ENCODE measurements around the gene EEPD1.
A peak's percentile ranks its signal among the peaks of the same experiment; 100 is the strongest.
"Not testable (repeated sequence)": the region's sequence is repeated elsewhere in the genome, so short reads cannot be mapped to it uniquely, and the experiment has no call there.

Gene EEPD1

DNA sequence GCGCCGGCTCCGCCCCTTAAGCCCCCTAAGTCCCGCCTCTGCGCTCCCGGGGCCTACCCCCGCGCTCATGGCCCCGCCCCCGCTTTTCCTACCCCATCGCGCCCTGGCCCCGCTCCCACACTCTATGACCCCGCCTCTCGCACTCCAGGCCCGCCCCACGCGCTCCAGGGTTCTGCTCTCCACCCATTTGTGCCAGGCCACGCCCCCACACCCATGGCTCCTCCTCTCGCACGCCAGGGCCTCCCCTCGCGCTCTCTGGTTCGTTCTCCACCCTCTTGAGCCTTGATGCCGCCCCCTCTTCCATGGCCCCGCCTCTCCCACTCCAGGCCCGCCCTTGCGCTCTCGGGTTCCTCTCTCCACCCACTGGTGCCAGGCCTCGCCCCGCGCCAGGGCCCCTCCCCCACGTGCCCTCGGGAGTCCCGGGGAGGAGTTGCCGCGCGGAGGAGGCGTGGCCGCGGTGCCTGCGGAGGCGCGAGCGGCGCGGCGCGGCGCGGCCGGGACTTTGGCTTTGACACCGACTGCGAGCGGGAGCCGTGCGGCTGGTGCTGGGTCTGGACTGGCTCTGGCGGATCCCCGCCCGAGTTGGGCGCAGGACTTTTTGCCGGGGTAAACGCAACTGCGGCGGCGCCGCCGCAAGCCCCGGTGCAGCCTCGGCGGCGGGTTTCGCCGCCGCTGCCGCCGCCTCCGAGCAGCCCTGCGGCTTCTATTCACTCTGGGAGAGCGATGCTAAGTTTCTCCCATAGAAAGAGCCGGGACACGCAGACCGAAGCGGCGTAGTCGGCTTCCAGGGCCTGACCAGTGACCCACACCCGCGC lies at the start of gene EEPD1:
Gene EEPD1 (plus strand): TSS at position 499 of the 815 bp plus-strand sequence. CDS start 1,071 bp downstream, outside the sequence.
- peak; percentile 98 for DNase-seq

DNA sequence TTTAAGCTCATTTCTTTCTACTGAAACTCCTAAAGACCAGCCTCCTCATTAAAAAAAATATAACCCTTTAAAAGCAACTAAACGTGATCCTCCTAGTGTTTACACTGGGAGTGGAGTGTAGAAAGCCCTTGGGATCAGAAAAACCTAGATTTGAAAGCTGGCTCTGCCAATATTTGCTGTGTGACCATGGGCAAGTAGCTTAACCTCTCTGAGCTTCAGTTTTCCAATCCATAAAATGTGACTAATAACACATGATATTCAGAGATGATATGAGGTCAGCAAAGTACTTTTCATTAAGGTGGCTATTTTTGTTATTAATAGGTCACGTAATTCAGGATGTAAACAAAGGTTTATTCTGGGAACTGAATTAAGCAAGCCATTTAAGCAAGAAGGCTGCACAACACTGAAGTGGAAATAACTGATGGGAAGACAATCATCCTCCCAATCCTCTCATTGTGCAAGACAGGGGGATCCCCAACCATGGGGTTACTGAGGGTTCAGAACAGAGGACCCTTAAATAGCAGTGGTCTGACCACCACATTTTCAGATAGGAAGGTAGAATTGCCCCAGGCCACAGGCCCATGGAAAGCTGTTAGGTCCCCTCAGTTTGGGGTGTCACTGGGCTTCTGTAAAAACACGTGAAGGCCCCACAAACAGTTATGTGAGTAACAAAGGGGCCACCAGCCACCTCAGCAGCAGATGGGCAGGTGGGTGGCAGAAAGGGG lies 49.1 kb upstream of the EEPD1 start:
- DNase-seq: no peak

DNA sequence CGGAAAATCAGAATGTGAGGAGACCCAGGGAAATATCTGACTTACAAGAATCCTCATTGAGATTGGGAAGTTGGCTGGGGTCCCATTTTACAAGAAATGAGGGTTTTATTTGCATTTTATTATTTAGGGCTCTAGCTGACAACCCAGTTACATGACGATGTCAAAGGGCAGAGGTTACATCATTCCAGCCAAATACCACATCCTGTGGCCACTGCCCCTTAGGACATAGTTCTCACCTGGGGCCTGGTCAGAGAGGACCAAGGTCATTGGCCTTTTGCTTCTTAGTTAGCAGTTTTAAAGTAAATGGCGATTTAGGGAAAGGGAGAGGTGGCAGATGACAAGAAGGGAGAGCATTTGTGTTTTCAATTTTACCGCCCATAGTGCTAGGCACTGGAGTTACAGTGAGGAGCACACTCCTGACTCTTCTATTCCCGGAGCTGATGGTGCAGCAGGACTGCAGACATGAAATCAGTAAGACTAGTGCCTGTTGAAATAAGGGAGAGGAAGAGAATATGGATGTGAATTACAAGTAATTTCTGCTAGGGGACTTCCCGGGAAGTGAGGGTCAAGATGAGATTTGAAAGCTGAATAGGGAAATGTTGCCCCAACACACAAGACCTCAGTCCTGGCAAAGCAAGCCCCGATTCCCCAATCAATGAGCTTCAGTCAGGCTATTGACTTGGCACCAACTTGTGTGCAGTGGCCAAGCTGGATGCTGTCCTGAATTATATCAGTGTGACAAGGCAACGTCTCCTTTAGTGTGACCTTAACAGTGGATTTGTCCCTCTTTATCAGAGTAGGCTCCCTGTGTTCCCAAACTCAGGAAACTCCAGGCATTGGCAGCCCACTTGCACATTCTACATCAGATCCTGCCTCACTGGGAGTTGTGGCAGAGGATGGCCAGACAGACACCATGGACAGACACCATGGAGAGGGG lies 45.8 kb upstream of the EEPD1 start:
- DNase-seq: not testable (repeated sequence)

DNA sequence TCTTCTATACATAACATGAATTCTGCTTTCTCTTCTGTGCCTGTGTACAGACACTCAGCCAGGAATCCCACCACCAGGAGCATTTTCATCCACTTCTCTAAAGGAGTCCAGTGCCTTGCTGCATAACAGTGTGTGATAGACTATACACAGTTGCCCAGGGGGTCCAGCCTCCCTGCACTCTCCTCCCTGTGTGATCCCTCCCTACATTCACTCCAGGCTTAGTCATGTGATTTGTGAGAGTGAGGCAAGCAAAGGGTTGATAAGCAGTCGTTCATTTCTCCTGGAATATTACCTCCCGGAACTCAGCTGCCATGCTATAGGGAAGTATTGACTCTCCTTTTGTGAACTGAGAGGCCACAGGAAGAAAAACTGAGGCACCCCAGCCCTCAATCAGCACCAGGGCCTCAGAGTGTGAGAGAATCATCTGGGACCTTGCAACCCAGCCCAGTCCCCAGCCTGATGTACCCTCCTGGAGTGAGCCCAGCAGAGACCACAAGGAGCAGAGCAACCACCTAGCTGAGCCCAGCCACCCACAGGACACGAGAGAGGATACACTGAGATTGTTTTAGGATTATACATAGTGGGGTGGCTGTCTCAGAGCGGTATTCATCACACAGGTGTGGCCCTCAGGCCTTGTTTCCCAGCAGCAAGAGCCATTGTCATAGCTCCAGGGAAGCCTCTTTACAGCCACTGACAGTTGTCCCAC lies 45.0 kb upstream of the EEPD1 start:
- DNase-seq: no peak

DNA sequence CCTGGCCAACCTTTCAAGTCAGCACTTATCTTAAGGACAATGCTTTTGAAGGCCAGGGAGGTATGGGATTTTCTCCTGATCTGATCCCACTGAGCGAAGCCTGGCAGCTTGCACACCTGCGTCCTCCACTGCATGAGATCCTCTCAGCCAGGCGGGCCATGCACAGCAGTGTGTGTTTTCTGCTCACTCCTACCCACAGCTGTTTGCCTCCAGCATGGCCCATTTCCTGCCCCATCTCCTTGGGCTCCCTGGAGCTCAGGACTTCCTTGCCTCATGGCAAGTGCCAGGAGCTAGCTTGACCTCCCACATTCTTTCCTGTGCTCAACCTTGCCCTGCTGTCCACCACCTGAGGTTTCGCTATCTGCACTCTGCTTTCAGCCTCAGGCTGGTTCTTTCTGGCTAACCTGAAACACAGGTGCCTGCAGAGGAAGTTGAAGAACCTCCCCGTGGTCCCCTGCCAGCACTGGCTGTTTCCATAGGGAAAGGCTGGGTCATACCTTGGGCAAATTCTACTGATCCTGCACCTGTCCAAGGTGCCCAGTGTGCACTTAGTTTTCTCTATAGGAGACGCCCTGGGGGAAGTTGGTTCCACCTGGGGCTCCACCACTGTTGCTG lies 43.9 kb upstream of the EEPD1 start:
- no peak for DNase-seq

DNA sequence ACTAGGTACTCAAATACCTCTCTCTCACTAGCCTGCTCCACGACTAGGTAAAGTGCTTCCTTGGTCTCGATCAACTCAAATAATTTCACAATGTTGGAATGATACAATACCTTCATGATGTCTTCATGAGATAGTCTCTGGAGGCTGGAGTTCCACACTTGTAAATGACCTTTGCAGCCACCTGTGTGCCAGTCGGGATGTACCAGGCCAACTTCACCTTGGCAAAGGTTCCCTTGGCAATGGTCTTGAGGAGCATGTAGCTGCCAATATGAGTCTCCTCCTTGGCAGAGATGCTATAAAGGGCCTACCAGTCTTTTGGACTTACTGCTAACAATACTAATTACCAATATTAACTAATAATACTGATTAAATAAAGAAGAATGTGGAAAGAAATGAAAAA lies 42.5 kb upstream of the EEPD1 start:
- DNase-seq: no peak

DNA sequence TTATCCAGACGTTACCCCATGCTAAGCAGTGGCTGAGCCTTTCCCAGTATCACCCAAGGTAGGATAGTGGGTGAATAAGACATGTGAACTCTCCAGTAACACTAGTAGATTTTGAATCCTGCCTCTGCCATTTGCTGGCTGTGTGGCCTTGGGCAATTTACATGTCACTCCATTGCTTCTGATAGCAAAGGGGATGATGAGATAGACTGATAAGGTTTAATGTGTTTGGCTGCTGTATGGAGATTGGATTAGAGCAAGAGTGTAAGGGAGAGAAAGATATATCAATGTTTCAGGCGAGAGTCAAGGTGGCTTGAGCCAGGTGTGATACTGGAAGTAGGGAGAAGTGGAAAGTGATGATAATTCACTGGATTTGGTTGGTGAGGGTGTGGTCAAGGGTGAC lies 40.1 kb upstream of the EEPD1 start:
- DNase-seq: no peak

DNA sequence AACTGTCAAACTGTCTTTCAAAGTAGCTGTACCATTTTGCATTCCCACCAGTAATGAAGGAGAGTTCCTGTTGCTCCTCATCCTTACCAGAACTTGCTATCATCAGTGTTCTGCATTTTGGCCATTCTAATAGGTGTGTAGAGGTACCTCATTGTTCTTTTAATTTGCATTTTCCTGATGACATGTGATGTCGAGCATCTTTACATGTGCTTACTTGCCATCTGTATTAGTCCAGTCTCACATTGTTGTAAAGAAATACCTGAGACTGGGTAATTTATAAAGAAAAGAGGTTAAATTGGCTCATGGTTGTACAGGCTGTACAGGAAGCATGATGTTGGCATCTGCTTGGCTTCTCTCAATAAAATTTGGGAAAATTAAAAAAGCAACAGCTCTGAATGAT lies 38.7 kb upstream of the EEPD1 start:
- no peak for DNase-seq

DNA sequence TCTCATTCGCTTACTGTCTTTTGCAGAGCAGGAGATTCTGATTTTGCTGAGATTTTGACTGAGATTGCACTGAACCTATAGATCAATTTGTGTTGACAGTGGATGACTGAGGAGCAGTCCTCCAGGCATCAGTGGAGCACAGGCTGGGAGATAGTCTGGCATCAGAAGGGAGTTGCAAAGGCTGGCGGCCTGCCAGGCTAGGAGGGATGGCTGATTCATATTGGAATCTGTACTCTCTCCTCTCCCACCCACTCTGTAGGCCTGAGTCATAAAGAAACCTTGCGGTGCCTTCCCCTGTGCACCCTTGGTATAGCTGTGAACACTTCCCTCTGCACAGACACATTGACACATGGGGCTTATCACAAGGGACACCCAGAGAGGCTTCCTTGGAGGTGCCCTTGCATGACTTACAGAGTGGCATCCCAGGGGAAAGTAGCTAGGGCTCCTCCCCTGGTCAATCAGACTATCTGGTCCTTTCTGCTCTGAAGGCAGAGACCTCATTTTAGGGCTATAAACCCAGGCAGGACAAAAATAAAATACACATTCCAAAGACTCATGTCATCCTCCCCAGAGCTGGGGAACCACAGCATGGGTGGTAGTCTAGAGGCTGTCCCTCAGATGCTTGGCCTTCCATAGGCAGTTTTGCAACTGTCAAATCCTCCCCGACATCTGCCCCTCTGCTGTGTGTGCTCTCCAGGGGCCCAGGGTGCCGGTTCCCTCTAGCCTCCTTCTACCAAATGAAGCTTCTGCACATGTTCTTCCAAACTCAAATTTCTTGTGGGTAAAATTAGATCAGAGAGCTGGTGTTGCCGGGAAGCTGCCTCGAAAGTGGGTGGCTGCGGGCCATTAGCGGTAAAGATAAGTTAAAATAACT lies 37.4 kb upstream of the EEPD1 start:
- DNase-seq: no peak

DNA sequence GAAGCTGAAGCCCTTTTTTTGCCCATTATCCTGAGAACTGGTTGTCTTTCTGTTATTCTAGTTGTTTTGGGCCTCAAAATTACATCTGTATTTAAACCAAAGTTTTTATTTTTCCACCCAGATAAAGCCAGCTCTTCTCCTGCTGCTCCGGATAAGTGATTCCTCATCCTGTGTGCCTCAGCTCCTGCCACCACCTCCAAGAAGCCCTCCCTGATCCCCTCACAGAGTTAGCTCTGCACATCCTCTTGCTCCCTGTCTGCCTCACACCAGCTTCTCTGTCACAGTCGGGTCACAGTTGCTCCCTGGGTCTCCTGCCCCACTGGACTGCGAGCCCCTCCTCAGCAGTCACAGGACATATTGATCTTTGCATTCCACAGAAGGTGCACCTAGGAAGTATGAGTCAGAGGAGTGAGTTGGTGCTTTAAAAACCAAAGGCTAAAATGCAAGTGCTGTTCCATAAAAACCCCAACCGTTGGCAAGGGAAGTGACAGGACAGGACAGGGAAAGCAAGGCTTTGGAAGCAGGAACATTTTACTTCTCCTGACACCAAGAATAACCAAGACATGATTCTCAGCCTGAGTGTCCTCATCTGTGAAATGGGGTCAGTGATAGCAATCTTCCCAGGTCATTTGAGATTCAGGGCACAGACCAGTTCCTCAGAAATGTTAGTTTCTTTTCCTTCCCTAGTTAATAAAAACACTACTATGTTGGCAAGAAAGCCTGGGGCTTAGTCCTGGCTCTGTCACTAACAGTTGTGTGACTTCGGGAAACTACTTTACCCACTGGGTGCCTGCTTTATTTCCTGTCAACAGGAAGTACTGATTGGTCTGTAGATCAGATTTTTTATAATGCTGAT lies 36.5 kb upstream of the EEPD1 start:
- no peak for DNase-seq

DNA sequence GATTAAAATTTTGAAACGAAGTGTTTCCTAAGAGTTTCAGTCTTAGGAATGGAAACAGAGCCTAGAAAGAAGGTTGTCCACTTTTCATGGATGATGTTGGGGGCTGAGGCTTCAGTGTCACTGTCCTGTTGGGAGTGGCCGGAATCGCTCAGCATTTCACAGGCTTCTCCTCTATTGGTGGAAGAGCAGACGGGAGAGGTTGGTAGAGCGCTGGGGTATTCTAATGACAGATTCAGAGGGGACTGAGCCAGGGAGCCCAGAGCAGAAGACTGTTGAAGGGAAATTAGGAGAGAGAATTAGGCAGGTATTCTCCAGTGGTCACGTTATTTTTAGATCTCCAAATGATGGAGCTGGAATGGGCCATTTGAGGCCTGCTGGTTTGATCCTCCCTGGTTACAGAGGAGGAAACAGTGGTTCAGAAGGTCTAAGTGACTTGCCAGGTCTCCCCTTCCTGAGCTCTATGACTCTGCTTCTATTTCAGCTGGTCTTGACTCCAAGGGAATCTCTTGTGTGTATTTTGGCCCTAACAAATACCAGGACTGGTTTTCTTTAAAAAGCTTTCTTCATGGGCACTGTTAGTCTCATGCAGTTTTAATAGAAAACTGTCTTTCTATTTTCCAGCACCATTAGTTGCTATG lies 35.7 kb upstream of the EEPD1 start:
- no peak for DNase-seq

DNA sequence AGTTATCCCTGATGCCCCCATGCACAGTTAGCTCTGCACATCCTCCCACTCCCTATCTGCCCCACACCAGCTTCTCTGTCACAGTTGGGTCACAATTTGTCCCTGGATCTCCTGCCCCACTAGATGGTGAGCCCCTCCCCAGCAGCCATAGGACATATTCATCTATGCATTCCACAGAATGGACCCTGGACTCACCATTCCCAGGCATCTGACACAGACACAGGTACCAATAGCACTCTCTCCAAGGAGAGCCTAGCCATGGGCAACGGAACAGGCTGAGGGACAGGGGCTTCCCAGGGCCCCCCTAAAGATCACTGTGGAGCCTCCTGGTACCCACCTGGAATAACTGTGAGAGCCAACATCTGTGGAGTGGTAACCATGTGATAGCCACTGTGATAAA lies 34.7 kb upstream of the EEPD1 start:
- no peak for DNase-seq

DNA sequence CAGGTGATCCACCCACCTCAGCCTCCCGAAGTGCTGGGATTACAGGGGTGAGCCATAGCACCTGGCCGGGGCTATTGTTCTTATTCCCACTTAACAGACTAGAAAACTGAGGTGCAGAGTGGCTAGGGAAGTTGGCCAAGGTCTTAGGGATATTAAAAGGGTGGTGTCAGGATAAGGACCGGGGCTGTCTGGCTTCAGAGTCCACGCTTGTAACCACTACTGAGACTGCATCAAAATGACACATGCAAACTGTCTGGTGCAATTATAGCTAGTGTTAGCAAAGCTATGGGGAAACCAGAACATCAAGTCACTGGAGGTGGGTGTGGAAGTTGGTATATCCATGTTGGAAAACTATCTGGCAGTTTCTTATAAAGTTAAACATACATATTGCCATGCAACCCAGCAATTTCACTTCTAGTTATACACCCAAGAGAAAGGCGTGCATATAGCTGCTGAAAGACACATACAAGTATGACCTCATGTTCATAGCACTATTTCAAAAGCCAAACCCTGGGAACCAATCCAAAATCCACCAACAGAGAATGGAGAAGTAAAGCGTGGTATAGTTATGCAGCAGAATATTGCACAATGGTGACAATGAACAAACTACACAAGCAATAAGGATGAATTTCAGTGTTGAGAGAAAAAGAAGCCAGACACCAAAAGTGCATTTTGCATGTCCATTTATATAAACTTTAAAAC lies 33.9 kb upstream of the EEPD1 start:
- no peak for DNase-seq

DNA sequence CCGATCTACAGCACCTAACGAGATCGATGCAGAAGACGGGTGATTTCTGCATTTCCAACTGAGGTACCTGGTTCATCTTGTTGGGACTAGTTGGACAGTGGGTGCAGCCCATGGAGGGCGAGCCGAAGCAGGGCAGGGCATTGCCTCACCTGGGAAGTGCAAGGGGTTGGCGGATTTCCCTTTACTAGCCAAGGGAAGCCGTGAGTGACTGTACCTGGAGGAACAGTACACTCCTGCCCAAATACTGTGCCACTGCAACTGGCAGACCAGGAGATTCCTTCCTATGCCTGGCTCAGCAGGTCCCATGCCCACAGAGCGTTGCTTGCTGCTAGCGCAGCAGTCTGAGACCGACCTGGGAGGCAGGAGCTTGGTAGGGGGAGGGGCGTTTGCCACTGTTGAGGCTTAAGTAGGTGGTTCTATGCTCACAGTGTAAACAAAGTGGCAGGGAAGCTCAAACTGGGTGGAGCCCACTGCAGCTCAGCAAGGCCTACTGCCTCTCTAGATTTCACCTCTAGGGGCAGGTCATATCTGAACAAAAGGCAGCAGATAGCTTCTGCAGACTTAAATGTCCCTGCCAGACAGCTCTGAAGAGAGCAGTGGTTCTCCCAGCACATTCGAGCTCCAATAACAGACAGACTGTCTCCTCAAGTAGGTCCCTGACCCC lies 32.9 kb upstream of the EEPD1 start:
- DNase-seq: not testable (repeated sequence)

DNA sequence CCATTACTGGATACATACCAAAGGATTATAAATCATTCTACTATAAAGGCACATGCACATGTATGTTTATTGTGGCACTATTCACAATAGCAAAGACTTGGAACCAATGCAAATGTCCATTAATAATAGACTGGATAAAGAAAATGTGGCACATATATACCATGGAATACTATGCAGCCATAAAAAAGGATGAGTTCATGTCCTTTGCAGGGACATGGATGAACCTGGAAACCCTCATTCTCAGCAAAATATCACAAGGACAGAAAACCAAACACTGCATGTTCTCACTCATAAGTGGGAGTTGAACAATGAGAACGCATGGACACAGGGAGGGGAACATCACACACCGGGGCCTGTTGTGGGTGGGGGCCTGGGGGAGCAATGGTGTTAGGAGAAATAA lies 27.4 kb upstream of the EEPD1 start:
- not testable (repeated sequence) for DNase-seq

DNA sequence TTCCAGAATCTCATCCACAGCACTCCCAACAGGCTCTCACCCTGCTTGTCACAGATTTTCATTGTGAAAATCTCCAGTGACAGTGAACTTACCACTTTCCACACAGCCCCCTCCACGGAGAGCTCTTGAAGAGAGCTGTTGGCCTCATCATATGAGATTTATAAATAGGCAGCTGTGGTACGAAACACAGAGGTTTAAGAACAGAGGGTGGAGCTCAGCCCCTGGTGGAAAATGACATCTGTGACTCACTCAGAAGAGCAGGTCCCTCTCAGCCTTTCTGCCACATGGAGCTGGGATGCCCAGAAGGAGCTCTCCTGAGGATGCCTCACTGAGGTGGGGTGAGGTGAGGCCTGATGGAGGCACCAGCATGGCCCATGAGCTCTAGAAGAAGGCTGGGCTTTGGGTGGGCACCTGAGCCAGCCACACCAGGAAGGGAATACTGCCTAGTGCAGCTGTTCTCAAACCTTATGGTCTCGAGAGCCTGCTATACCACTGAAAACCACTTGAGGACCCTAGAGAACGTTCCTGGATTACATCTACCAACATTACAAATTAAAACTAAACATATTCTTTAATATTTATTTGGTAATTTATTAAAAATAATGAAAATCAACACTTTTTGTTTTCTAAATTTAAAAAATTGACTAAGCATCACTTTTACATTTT lies 25.8 kb upstream of the EEPD1 start:
- DNase-seq: no peak

DNA sequence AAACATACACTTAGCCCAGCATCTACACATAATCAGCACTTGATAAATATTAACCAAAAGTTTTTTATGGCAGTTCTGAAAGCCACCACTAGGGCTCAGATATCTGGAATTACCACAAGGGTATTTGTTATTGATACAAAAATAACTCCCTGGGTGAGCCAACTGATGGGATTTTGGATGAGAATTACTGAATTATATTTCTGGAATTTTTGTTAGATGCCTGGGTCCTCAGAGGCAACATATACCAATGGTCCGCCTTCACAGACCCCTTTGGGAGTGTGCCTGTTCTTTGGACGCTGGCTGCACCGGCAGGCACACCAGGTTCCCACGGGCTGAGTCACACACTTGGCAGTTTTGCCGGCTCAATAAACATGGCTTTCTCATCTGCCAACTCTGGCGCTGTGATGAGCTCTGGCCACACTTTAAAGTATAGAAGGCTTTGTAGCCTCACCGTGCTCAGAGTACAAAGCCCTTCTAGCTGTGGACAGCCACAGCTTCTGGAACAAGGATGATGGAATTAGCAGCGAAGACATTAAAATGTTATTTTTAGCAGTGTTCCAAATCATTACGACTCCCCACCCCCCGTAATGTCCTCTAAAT lies 24.5 kb upstream of the EEPD1 start:
- peak; percentile 16 for DNase-seq
